GM18519 (cell line): ENCODE data around the gene C16orf96.

Experiments
- ATAC-seq: cut with Tn5 transposase; IDR thresholded peaks from one replicate; pipeline ENCODE4 v1.9.1; 2021; ENCODE audit warnings: mild to moderate bottlenecking, moderate library complexity; ENCODE audit not compliant: unreplicated experiment, low FRiP score

Gene C16orf96

DNA sequence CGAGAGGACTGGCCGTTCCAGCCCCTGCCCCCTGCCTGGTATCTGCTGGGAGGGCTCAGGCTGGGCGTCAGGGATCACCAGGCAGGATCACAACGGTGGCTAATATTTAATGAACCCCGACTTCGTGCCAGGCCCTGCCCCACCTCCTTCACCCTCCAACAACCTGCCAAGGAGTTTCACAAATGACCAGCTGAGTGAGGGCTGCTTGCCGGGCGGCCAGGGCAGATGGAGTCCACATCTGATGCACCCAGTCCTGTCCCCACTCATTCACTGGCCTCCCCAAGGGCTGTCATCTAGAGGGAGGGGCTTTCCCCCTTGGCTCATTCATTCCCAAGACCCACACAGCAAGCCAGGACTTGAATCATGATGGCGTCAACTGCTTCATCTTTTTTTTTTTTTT lies 41.0 kb downstream of the C16orf96 start:
- ATAC-seq, result no peak

DNA sequence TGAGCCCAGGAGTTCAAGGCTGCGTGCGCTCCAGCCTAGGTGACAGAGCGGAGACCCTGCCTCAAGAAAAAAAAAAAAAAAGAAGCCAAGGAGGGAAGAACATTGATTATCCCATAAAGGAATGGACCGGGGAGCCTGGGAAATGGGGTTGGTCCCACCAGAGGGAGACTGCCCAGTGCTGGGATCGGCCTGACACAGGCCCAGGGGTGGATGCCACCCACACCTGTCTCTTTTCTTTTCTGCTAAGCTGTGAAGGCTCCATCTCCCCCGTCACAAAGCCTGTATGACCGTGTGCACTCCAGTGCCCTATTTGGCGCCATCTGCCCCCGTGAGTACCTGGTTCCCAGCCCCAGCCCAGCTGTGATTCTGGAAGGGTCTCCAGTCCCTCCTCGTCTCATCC lies 42.9 kb downstream of the C16orf96 start:
- no peak for ATAC-seq

DNA sequence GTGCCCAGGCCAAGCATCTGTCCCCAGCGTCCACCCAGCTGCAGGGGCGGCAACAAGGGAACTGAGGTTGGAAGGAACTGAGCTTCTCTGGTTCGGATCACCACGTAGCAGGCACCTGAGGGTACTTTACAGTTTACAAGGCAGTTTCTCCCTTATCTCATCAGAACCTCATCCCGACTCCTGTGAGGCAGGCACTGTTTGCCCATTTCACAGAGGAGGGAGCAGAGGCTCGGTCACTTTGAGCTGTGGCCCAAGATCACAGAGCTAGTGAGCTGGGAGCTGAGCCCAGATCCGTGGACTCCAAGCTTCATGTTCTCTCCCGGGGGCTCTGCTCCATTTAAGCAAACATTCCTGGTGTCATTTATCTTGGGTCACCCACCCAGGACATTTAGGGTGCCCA lies 43.4 kb downstream of the C16orf96 start:
- ATAC-seq, result no peak

DNA sequence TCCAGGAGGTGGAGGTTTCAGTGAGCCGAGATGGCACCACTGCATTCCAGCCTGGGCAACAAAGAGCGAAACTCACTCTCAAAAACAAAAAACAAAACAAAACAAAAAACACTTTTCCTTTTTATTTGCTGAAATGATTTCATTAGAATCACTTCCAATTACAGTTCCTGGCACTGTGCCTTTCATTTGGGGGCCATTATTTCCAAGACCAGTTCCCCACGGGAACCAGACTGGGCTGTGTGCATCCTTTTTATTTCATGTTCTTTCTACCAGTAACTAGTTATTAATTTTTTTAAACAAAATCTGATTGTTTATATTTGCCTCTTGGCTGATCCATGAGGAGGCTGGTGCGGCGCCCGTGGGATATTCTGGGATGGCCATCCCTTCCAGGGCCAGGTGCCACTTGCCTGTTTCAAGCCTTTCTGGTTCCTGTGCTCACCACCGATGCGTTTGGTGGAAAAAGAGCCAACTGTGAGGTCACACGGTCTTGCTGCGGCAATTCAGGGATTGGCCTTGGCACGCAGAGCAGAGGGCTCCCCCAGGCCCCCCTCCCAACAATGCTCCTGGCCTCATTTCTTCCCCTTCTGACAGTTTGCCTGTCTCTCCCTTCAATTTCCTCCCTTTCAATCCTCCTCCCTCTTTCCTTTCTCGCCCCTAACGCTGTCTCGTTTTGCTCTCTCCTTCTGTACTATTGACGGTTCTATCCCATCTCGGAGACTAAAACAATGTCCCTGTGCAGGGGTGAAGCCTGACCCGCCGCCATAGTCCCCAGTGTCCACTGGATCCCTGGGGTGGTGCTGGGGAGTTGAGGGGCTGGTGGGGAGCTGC lies 45.1 kb downstream of the C16orf96 start:
- no peak for ATAC-seq

DNA sequence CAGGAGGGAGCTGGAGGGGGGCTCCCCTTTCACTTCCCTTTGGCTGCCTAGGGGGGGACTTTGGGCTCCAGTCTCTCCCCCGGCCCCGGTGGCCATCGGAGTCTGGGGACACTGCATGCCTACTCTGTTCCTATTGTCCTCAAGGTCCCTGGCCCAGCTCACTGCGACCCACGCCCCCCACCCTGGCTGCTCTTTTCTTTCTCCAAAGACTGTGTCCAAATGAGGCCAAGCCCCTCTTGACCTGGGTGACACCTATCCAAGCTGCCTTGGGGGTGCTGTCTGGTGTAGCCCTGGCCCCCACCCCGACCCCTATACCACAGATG lies 45.7 kb downstream of the C16orf96 start:
- ATAC-seq, result no peak

DNA sequence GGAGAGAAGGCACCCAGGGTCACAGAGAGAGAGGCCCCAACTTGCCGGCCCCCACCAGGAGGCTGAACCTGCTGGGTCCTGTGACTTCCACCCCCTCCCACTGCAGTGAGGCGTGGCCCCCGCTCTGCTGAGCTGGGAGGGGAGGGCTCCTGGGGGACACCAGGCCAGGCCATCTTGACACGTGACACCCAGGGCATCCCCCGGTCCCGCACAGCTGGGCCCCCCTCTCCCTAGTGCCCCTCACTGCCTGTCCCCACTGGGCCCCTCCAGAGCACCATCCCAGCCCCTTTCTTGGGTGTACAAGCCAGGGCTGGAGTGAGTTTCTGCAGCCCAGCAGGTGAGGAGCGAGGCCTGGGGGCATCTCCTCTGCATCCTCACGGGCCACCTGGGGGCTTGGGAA lies 46.2 kb downstream of the C16orf96 start:
- ATAC-seq, result no peak

DNA sequence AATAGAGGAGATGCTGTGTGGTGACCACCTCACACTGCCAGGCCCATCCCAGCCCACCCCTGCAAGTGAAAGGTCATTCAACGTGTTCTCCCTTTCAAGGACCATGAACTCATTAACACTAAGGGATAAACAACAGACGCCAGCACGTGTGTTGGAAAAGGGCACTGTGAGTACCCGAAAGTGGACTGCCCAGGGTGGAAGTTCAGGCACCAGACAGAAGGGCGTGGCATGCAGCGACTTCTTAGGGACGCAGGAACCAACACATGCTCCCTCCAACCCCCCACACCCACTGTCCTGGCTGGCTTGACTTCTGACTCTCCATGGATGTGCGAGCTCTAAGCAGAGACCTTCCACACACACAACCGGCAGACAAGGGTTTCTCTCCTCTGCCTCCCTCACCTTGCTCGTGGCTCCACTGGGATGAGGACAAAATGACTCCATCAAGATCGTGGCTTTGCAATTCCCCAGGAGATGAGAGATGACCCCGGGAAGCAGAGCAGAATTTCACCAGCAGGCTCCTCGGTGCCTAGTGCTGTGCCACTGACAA lies 47.6 kb downstream of the C16orf96 start:
- ATAC-seq, result no peak

DNA sequence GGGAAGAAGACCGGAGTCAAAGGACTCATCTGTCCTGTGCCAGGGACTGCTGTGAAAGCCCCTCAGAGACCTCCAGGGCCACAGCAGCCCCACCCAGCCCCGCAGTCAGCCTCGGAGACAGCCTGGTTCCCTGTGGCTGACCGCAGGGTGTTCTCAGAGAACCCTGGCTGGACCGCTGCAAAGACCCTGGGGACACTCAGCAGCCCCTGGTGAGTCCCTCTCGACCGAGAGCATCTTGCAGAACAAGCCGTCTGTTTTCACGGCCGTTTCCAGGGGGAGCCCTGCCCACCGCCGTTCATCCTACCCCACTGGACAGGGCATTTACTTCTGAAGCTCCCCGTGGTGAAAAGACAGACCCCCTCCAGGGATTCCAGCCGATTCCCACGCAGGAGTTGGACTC lies 48.3 kb downstream of the C16orf96 start:
- no peak for ATAC-seq

DNA sequence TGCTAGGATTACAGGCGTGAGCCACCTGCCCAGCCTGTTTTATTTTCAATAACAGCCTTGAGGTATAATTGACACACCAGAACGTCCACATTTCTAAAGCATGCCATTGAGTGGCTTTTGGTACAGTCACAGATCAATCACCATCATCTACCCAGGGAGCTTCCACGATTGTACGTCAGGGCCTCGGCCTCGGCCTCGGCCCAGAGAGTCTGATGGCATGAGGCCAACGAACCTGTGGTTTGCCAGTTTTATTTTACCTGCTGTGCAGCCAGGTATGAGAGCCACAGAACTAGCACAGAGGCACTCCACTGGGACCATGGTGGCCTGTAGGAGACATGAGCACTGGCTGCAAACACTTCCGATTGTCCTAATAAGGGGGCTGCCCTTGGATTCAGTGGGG lies 50.2 kb downstream of the C16orf96 start:
- ATAC-seq, result no peak

DNA sequence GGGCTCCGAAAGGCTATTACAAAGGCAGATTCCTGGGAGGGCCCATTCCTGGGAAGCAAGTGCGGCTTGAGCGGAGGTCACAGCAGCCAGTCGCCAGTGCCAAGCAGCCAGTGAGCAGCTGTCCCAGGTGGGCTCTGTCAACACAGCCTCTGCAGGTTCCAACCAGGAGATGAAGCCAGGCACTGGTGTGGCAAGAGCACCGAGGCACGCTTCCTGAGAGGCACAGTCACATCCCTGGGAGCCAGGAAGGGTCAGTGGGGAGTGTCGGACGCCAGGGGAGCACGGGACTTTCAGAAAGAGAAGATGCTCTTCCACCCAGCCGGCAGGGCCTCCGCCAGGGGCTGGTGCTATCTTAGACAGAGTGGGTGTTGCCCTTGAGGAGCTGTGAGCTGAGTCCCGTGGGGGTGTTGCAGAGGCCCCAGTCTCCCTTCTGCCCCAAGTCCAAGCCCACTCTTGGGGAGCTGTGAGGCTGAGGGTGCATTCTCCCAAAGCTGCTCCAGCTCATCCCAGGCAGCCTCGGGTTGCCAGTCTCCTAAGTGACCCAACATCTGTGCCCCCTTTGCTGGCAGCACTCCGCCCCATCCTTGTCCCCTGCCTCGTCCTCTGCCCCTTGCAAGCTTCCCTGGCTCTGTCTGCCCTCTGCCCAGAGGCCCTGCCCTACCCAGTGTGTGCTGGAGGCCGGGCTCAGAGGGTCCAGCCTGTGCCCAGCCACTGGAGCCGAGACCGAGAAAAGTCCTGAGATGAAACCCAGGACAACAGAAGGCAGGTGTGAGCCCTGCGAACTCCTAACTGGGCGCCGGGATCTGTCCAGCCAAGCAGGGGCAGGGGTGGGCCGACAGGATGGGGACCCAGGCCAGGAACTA lies 51.9 kb downstream of the C16orf96 start:
- ATAC-seq, result no peak

DNA sequence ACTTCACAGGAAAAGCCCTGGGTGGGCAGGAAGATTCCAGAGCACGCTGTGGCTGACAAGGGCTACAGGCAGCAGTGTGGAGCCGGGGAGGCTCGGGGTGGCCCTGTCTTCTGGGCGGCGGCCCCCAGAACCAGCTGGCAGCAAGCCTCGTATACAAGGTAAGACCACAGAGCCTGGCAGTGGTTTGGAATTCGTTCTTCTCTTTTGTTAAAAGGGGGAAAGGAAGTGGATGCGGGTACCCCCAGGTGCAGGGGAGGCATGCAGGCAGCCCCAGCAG lies 52.5 kb downstream of the C16orf96 start:
- no peak for ATAC-seq

DNA sequence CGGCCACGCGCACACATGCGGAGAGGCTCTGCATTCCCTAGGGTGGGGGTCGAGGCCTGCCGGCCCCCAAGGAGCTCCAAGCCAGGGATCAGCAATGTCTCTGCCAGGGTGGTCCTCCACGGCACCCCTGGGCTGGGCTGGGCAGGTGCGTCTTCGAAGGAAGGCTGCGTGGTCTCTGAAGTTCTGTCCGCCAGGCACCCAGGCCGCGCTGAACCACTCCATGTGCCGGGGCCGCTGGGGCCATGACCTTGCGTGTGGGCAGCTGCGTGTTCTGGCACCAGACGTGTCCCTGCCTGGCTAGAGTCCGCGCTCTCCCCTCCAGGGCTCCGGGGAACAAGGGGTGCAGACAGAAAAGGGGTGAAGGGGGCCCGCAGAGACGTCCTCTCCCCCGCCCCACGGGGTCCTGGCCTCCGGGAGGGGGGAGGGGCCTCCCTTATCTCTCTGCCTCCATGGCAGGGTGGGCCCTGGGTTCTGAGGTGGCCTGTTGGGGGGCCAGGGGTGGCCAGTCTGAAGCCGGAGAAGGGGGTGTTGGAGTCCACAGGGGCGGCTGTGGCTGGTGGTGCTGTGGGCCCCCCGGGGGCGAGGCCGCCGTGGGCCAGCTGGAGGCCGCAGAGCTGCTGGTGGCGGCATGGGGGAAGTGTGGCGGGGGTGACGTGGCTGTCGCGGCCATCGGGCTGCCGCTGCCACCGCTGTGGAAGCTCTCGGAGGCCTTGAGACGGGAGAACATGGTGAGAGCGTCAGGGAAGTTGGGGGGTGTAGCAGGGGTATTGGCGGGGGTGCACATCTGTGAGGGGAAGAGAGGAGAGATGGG lies 53.3 kb downstream of the C16orf96 start:
- no peak for ATAC-seq

DNA sequence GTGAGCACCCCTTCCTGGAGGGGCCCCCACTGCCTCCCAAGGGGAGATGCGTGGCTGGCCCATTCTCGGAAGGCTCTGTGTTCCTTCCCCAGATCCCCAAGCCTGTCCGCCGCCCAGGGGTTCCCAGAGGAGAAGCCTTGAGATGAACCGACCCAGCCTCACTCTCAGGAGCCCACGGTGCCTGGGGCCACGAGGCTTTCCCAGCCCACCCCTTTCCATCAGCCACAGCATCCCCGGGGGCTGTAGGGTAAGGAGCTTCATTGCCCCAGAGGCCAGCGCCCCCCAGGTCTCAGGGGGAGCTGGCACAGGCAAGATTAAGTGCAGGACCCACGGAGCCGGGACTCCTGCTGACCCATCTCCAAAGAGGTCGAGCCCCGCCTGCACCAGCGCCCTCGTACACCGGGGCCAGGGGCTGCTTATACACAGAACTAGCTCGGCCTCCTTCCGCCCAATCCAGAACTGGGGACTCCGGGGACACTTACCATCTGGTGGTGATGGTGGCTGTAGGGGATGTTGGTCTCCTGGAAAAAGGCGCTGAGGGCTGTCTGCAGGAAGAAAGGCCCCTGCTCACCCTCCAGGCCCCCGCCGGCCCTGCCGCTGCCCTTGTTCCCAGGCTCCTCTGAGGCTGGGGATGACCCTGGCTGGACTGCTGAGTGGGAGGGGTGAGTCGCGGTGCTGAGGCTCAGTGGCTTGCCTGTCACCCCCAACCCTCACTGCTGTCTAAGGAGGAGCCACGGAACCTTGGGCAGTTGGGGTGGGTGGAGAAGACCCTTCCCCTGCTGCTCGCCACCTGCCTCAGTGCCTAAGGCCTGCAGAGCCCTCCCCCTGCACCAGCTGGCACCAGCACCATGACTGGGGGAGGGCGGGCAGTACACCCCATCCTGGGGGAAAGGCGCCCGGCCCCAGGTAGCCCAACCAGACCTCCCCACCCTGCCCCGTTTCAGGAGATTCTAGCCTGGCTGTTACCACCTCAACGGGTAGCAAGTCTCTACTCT lies 54.2 kb downstream of the C16orf96 start:
- no peak for ATAC-seq

DNA sequence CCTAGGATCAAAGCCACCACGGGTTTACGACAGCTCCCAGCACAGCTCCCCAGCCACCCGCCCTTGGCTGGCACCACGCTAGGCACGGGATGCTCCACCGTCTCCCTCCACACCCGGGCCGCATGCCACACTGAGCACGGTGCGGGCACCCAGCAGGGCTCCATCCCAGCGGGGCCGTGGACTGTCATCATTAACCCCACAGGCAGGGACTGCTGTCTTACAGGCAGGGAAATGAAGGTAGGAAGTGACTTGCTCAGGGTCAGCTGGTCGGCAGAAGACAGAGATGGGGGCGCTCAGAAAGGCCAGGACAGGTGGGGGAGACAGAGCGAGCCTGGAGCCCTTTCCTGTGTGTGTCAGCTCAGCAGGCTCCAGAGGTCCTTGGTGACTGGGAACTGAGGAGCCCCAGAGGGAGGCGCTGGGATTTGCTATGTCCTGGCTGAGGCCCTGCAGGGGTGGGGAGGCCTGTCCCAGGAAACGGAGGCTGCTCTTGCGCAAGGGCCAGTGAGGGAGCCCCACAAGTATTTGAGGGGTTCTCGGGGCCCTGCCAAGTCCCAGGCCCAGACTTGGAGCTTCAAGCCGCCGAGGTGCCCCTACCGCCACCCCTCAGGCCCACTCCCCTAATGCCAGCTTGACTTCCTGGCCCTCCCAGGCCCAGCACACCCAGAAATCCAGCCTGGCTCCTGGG lies 55.3 kb downstream of the C16orf96 start:
- ATAC-seq, result no peak

DNA sequence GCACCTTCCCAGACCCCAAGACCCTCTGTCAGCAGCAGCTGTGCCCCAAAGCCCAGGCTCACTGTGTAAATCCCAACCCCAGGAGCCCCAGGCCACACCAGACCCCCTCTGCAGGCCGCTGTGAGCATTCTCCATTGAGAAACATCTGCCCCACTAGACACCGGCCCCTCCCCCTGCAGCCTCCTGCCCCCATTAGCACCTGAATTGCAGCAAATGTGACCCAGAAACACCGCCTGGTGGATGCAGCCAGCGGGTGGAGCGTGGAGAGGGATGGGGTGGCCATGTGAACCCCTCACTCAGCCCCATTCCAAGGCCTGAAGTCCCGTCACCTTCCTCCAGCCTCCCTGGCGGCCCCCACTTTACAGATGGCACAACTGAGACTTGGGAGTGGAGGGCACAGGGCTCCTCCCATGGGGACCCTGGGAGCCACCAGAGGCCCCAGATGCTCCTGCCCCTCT lies 56.4 kb downstream of the C16orf96 start:
- no peak for ATAC-seq

DNA sequence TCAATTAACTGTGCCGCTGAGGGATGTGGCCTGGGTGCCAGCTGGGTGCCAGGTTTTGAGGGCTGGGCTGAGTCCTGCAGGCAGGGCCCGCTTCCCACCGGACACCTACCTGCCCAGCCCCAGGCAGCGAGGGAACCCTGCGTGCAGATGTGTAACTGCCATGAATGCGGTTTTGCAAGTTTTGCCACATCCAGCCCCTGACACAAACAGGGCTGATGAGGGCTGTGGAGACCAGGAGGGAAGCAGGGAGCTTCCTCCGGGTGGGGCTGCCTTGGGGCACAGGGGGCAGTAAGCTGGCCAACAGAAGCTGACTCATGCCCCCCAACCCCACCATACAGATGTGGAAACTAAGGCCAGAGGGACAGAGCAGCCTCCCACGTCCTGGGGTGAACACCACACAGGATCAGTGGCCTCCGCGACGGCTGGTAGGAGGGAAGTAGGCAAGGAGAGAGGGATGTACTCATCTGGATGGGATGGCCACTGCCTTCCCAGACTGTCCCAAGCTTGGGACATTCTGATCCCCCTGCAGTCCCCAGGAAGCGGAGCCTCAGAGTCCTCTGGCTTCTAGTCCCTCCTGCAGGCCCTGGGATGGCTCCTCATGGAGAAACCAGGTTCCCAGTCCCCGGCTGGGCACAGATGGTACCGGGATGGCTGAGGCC lies 57.0 kb downstream of the C16orf96 start:
- no peak for ATAC-seq

DNA sequence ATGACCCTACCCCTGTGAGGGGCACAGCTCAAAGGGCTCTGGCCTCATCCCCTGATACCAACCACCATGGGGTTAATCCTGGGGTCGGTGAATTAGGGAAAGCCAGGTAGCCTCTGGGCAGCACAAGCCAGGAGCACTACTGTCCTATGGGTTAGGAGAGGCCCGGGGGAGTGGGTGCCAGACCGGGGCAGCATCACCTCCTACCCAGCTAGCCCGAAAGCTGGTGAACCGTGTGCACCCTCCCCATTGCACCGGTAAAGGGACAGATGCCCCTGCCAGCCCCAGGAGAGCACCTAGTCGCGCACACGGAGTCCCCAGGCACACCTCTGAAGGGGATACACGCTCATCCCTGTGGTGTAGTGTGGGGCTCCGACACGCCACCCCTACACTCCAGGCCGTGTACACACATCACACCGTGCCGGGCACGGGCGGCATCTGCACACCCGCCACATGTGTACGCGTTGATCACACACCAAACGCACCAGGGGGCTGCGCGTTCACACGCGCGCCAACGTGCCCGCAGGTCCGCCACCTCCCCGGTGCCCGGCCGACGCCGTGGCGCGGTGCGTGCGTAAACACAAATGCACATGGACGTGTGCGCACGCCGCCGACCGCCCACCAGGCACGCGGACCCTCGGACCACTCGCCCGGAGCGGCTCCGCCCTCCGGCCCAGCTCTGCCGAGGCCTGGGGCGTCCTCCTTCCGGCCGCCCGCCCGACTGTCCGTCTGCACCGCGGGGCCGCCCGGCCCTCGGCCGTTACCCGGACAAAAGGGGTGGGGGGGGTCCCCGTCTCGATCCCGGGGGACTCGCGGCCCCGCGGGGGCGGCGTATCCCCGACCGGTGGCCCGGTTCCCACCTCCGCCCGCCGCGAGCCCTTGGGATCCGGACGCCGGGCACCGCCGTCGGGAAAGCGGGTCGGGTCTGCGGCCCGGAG lies 57.8 kb downstream of the C16orf96 start:
- no peak for ATAC-seq
